K562 (cell line): ENCODE results near the gene MTA1. TPM values are rescaled to one million over a fixed set of nuclear protein-coding genes. Genes with fewer than 3 reads are reported as not detected.

Experiments
- ATAC-seq: fragments of 200-7000 bp; cut with Tn5 transposase; 3 replicates; pipeline ENCODE4 v1.9.1; 2020; ENCODE audit warnings: moderate library complexity
- BruUV-seq: library from RNA; stranded (reverse); fragments of 400-500 nt; replicated peaks from 2 replicates; lab custom pipeline; 2021; lab: Mats Ljungman, UMichigan
- CTCF ChIA-PET: fragments of 300-600 bp; formaldehyde crosslinking; extraction: SDS; loops from one replicate; lab custom pipeline; 2021; ENCODE audit warnings: low intra/inter-chr PET ratio; lab: Yijun Ruan, JAX
- POLR2A ChIA-PET: fragments of 300-600, 350-650 bp; sonication (Branson Sonifier 250); formaldehyde crosslinking; extraction: SDS; loops from one replicate; lab custom pipeline; 2021; ENCODE audit warnings: antibody characterized with exemption, inconsistent platforms; lab: Yijun Ruan, JAX
- DNase-seq, 4 experiments: peaks; one replicate each; pipeline versions ENCODE4 v3.0.0 to v3.0.0-alpha.2; 2011 to 2018; ENCODE audit warnings: low spot score in 3 of 4, mixed read lengths in 3 of 4; ENCODE audit errors: extremely low read depth in 1 of 4
- FAIRE-seq: peaks from 2 replicates; lab custom pipeline; 2011; peaks lifted over from hg19 to GRCh38; lab: Jason Lieb, UNC
- H2AFZ ChIP-seq: 2 replicates; pipeline ENCODE4 v1.6.0; 2011; ENCODE audit warnings: low read depth, low read length, control low read depth, inconsistent platforms
- H3K27ac ChIP-seq: fragments of 200-600 bp; 3 replicates; pipeline ENCODE4 v1.8.0; 2011; ENCODE audit warnings: low read depth, mild to moderate bottlenecking, control low read depth, inconsistent platforms, low read length, moderate library complexity, mixed read lengths; ENCODE audit errors: extremely low read depth
- H3K27me3 ChIP-seq, 2 experiments: fragments of 300-600 bp in 1 of 2; 2 replicates in 1 of 2; 3 replicates in 1 of 2; pipeline versions ENCODE4 v1.6.0 to v1.8.0; 2011; ENCODE audit warnings: inconsistent platforms in 2 of 2, low read length in 2 of 2, mild to moderate bottlenecking in 1 of 2, mixed read lengths in 1 of 2, moderate library complexity in 1 of 2; ENCODE audit not compliant: control insufficient read depth in 2 of 2, insufficient read depth in 2 of 2
- H3K36me3 ChIP-seq: fragments of 300-600 bp; 3 replicates; pipeline ENCODE4 v1.8.0; 2011; ENCODE audit warnings: mild to moderate bottlenecking, low read length, inconsistent platforms; ENCODE audit not compliant: control insufficient read depth, insufficient read depth
- H3K4me1 ChIP-seq, 2 experiments: fragments of 200-600 bp in 1 of 2; replicated peaks in 1 of 2; 2 replicates in 1 of 2; 3 replicates in 1 of 2; pipeline versions ENCODE4 v1.5.1 to v1.8.0; 2011; ENCODE audit warnings: inconsistent platforms in 2 of 2, low read length in 2 of 2, mild to moderate bottlenecking in 1 of 2, mixed read lengths in 1 of 2, moderate library complexity in 1 of 2; ENCODE audit not compliant: control insufficient read depth in 2 of 2, insufficient read depth in 2 of 2
- H3K4me2 ChIP-seq: 2 replicates; pipeline ENCODE4 v1.6.1; 2011; ENCODE audit warnings: low read length, control low read depth, inconsistent platforms, mixed read lengths; ENCODE audit not compliant: insufficient read depth
- H3K4me3 ChIP-seq: fragments of 200-600 bp; sonication (generic), shearing (Covaris generic); 2 replicates; pipeline ENCODE4 v1.5.1; 2016; ENCODE audit warnings: control low read depth, inconsistent platforms
- H3K79me2 ChIP-seq: fragments of 200-600 bp; 3 replicates; pipeline ENCODE4 v1.8.0; 2011; ENCODE audit warnings: low read length, inconsistent platforms; ENCODE audit not compliant: control insufficient read depth, insufficient read depth
- H3K9ac ChIP-seq, 2 experiments: 2 replicates each; pipeline versions ENCODE4 v1.6.0 to v1.6.1; 2011; ENCODE audit warnings: low read depth in 2 of 2, low read length in 2 of 2, control low read depth in 1 of 2, inconsistent platforms in 1 of 2, mild to moderate bottlenecking in 1 of 2, mixed read lengths in 1 of 2; ENCODE audit not compliant: insufficient read depth in 1 of 2
- H3K9me1 ChIP-seq: one replicate; pipeline ENCODE4 v1.6.0; 2011; ENCODE audit warnings: inconsistent platforms, mild to moderate bottlenecking, low read length, moderate library complexity; ENCODE audit not compliant: control insufficient read depth, insufficient read depth
- H3K9me3 ChIP-seq: replicated peaks from 2 replicates; pipeline ENCODE4 v1.5.1; 2011; ENCODE audit warnings: low read depth, low read length, inconsistent platforms; ENCODE audit not compliant: control insufficient read depth, insufficient read depth
- H4K20me1 ChIP-seq: replicated peaks from 2 replicates; pipeline ENCODE4 v1.6.1; 2011; ENCODE audit warnings: low read length, inconsistent platforms, mixed read lengths; ENCODE audit not compliant: control insufficient read depth, insufficient read depth
- CTBP1 ChIP-seq: fragments of 450-650 bp; IDR thresholded peaks from 2 replicates; pipeline ENCODE4 v1.6.1; 2016; ENCODE audit warnings: borderline replicate concordance
- HDAC8 ChIP-seq: fragments of 450-650 bp; IDR thresholded peaks from 2 replicates; pipeline ENCODE4 v1.6.1; 2016; ENCODE audit warnings: mild to moderate bottlenecking, missing genetic modification characterization, moderate library complexity, missing compliant biosample characterization
- WGBS: fragments of 100-300 bp; shearing (Covaris generic); methylation state at CpG from one replicate; pipeline ENCODE4 v1.1.6; 2016; ENCODE audit warnings: low coverage, mixed read lengths; ENCODE audit not compliant: insufficient coverage; ENCODE audit errors: missing lambda C conversion rate; 5-methylcytosine and 5-hydroxymethylcytosine counted together
- in situ Hi-C: fragments of 300-500 bp; cut with MboI; formaldehyde crosslinking; loops from 4 replicates; pipeline ENCODE4 v1.15.0; 2018; ENCODE audit warnings: inconsistent platforms, mixed read lengths
- intact Hi-C: fragments of 100-400 bp; cut with micrococcal nuclease; formaldehyde crosslinking; loops from 2 replicates; pipeline ENCODE4 v1.14.2; 2022
- polyA plus RNA-seq, 8 experiments: library from polyadenylated mRNA; depleted of rRNA in 4 of 8; stranded (reverse) in 5 of 8; unstranded in 3 of 8; fragments of >200 nt; fragmentation: Nextera tagmentation in 2 of 8; fragmentation: Illumina TruSeq in 1 of 8; extraction: Ambion mirVana in 2 of 8; extraction: Trizol in 1 of 8; gene quantifications; 2 replicates each; pipeline versions ENCODE4 v1.2.1 to v1.2.3, GENCODE V29; 2011 to 2014; ENCODE audit warnings: inconsistent platforms in 1 of 8, missing spikeins in 1 of 8
- total RNA-seq, 7 experiments: library from RNA; depleted of rRNA in 6 of 7; stranded (reverse); fragments of >200 nt in 6 of 7; fragmentation: Illumina TruSeq in 2 of 7; extraction: Trizol in 2 of 7; gene quantifications; 2 replicates each; pipeline versions ENCODE4 v1.2.1 to v1.2.3, GENCODE V29; 2011 to 2021; ENCODE audit warnings: low replicate concordance in 1 of 7

MTA1 gene
- total and polyA plus RNA-seq, 9 of the 15 experiments (the other 6 are each of a cell fraction or from before 2014, with no cell fraction given): 0.13 to 118 (median 32.3) TPM

- Histone ChIP-seq H2AFZ (no peak overlapping the region), H3K4me2 (no peak overlapping the region), H3K9me1 (no peaks in the 10 kb centered on the region), H4K20me1 (peaks cover 6% of the 10 kb centered on the region), H3K9ac (no peak overlapping the region; a peak in 1 of 4 replicates), H3K4me1 (peaks cover 0 to 83% of the 10 kb centered on the region in 2 experiments; a peak in 4 of 5 replicates), H3K27me3 (no peaks in the 10 kb centered on the region), H3K4me3 (no peak overlapping the region), H3K9me3 (no peaks in the 10 kb centered on the region), H3K36me3 (peaks cover 2% of the 10 kb centered on the region; the same call in 1 of the 3 replicates), H3K79me2 (peaks cover 5% of the 10 kb centered on the region; the same call in 2 of the 3 replicates), H3K27ac (no peak overlapping the region)
- ATAC-seq (no peak), DNase-seq (no peak), FAIRE-seq (no peak)
- intact Hi-C loops: no loop called here
- in situ Hi-C loops: no loop called here
- CTCF ChIA-PET: no interaction called here
- TF ChIP-seq HDAC8 (tag): no peak
- no peak for TF ChIP-seq CTBP1
- WGBS: 92% methylated on average over 6 of the region's 20 CpGs
- no TSS peak for BruUV-seq
- POLR2A ChIA-PET: interaction anchor here (1.1 to 2.1 kb wide), 2 partner anchors 8 to 19 kb away, joined by 3 to 15 read pairs; no protein-coding TSS in a partner anchor
These were observed 73.6 kb downstream of the MTA1 start for GRCh38 chr14:105492971-105493871.
